ENCODE measurements around the gene RNASE11. TPM values are rescaled to one million over a fixed set of nuclear protein-coding genes. Genes with fewer than 3 reads are reported as not detected.
"Not testable (repeated sequence)": the region's sequence is repeated elsewhere in the genome, so short reads cannot be mapped to it uniquely, and the experiment has no call there.

The RNASE11 gene
- total RNA-seq, 4 donors from 2014 or later = not detected

- Histone ChIP-seq H3K27ac (peak overlapping the region in 2 of 3 donors; percentile 81 to 82), H3K9me3 (no peaks in the 10 kb centered on the region), H3K27me3 (no peaks in the 10 kb centered on the region), H3K4me3 (replicated peaks in 1 of 3) (no peak overlapping the region), H3K4me1 (peaks cover 10 to 20% of the 10 kb centered on the region in 2 donors), H3K36me3 (no peaks in the 10 kb centered on the region)
- peak; percentile 64 to 69 for DNase-seq
- TF ChIP-seq POLR2A (IDR thresholded peaks at IDR 0.05) (no peak), CTCF (IDR thresholded peaks at IDR 0.05) (no peak)
- 24 to 47% methylated on average over 1 of the region's 1 CpG for WGBS, 2 donors
- intact Hi-C loops (cut with DNase I) = no loop called here
These were observed 9.3 kb upstream of the RNASE11 start for GRCh38 chr14:20597108-20597507.

- intact Hi-C loops (cut with DNase I); H3K9me3 ChIP-seq; H3K27me3 ChIP-seq; H3K27ac ChIP-seq; H3K4me3 ChIP-seq (replicated peaks in 1 of 3); DNase-seq; H3K36me3 ChIP-seq: not testable (repeated sequence)
- H3K4me1 ChIP-seq = peaks cover 10 to 20% of the 10 kb centered on the region in 2 donors
- WGBS, 2 donors = 98 to 100% methylated on average over 3 of the region's 3 CpGs
These were observed 7.9 kb upstream of the RNASE11 start for GRCh38 chr14:20595726-20596125.

- intact Hi-C loops (cut with DNase I) = no loop called here
- Histone ChIP-seq H3K9me3 (no peaks in the 10 kb centered on the region), H3K36me3 (no peaks in the 10 kb centered on the region), H3K27me3 (no peaks in the 10 kb centered on the region), H3K27ac (no peak overlapping the region), H3K4me1 (peaks cover 3 to 4% of the 10 kb centered on the region in 2 donors), H3K4me3 (replicated peaks in 1 of 3) (no peak overlapping the region)
- 75 to 90% methylated on average over 1 of the region's 1 CpG for WGBS, 2 donors
- TF ChIP-seq CTCF (IDR thresholded peaks at IDR 0.05) = no peak
- DNase-seq = no peak
These were observed 4.8 kb upstream of the RNASE11 start for GRCh38 chr14:20592574-20592973.

- Histone ChIP-seq H3K4me3 (replicated peaks in 1 of 3) (no peak within 1 kb of the TSS), H3K27me3 (no peaks in the 10 kb centered on the region), H3K4me1 (no peaks in the 10 kb centered on the region), H3K36me3 (no peaks in the 10 kb centered on the region), H3K27ac (no peak within 1 kb of the TSS), H3K9me3 (no peaks in the 10 kb centered on the region)
- WGBS, 2 donors = 85 to 89% methylated on average over 4 of the region's 4 CpGs
- no peak for DNase-seq
- no peak for TF ChIP-seq CTCF (IDR thresholded peaks at IDR 0.05)
- TF ChIP-seq POLR2A (IDR thresholded peaks at IDR 0.05) = no peak
- intact Hi-C loops (cut with DNase I) = no loop called here
These were observed 3.4 kb upstream of the RNASE11 start, which contains the start of gene RNASE12 for GRCh38 chr14:20591235-20591634. Gene RNASE12, minus strand, starts transcription at chr14:20591376. Its CDS starts 653 bp downstream, at chr14:20590723.

- intact Hi-C loops (cut with DNase I) = no loop called here
- no peak for DNase-seq
- H3K9me3 ChIP-seq = no peaks in the 10 kb centered on the region
- H3K4me1 ChIP-seq = no peaks in the 10 kb centered on the region
- no peak overlapping the region for H3K27ac ChIP-seq
- no peaks in the 10 kb centered on the region for H3K36me3 ChIP-seq
- TF ChIP-seq POLR2A (IDR thresholded peaks at IDR 0.05) (no peak), CTCF (IDR thresholded peaks at IDR 0.05) (no peak)
- H3K4me3 ChIP-seq (replicated peaks in 1 of 3) = no peak overlapping the region
- H3K27me3 ChIP-seq = no peaks in the 10 kb centered on the region
- 87 to 90% methylated on average over 5 of the region's 5 CpGs for WGBS, 2 donors
These were observed 3.9 kb downstream of the RNASE11 start for GRCh38 chr14:20583908-20584307.

GRCh38 chr14:20583142-20583541 lies 4.7 kb downstream of the RNASE11 start:
- intact Hi-C loops (cut with DNase I) = no loop called here
- no peaks in the 10 kb centered on the region for H3K9me3 ChIP-seq
- H3K4me3 ChIP-seq (replicated peaks in 1 of 3) = no peak overlapping the region
- no peaks in the 10 kb centered on the region for H3K27me3 ChIP-seq
- DNase-seq = no peak
- TF ChIP-seq POLR2A (IDR thresholded peaks at IDR 0.05) (no peak), CTCF (IDR thresholded peaks at IDR 0.05) (no peak)
- H3K4me1 ChIP-seq = no peaks in the 10 kb centered on the region
- H3K36me3 ChIP-seq = no peaks in the 10 kb centered on the region
- no peak overlapping the region for H3K27ac ChIP-seq
